HCT116 (cell line): ENCODE results near the gene GFI1. TPM values are rescaled to one million over a fixed set of nuclear protein-coding genes. Genes with fewer than 3 reads are reported as not detected.

Source experiments
- ATAC-seq: fragments of 200-7000 bp; cut with Tn5 transposase; 2 replicates; pipeline ENCODE4 v1.9.1; 2020; ENCODE audit warnings: mild to moderate bottlenecking, moderate library complexity
- BruUV-seq: library from RNA; stranded (reverse); fragments of 400-500 nt; replicated peaks from 2 replicates; lab custom pipeline; 2021; lab: Mats Ljungman, UMichigan
- CTCF ChIA-PET: fragments of 300-600 bp; sonication (Branson Sonifier 250); formaldehyde crosslinking; loops from one replicate; lab custom pipeline; 2021; ENCODE audit warnings: antibody characterized with exemption; lab: Charles Lee
- POLR2A ChIA-PET: fragments of 300-600, 350-600 bp; sonication (Branson Sonifier 250); formaldehyde crosslinking; loops from one replicate; lab custom pipeline; 2021; ENCODE audit warnings: antibody characterized with exemption; lab: Charles Lee
- RAD21 ChIA-PET, 2 experiments: fragments of 300-600 bp; sonication (Branson Sonifier 250); formaldehyde crosslinking; loops; one replicate each; lab custom pipeline; 2023; ENCODE audit warnings: low total read pairs in 2 of 2; ENCODE audit not compliant: uncharacterized antibody in 2 of 2, unreplicated experiment in 2 of 2, low non-redundant PET in 1 of 2; lab: Charles Lee
- DNase-seq: peaks from one replicate; pipeline ENCODE4 v3.0.0-alpha.2; 2010; ENCODE audit warnings: low read depth, low spot score
- H2AFZ ChIP-seq: fragments of 200-600 bp; shearing (Covaris generic), sonication (generic); 2 replicates; pipeline ENCODE4 v1.6.1; 2017; ENCODE audit warnings: low read depth, mixed run types, mixed read lengths, antibody characterized with exemption, low read length; ENCODE audit not compliant: poor library complexity, severe bottlenecking
- H3K27ac ChIP-seq: 2 replicates; pipeline ENCODE4 v1.5.1; 2012; ENCODE audit warnings: low read depth, low read length
- H3K27me3 ChIP-seq: fragments of 200-600 bp; sonication (generic); 2 replicates; pipeline ENCODE4 v1.6.1; 2016; ENCODE audit warnings: mixed run types, low read length, mixed read lengths; ENCODE audit not compliant: insufficient read depth
- H3K36me3 ChIP-seq, 2 experiments: fragments of 200-500 bp in 1 of 2; fragments of 200-600 bp in 1 of 2; sonication (Bioruptor generic) in 1 of 2; sonication (generic) in 1 of 2; 2 replicates each; pipeline versions ENCODE4 v1.5.1 to v1.6.1; 2014 to 2016; ENCODE audit warnings: low read length in 2 of 2, inconsistent platforms in 1 of 2, mixed read lengths in 1 of 2, mixed run types in 1 of 2; ENCODE audit not compliant: insufficient read depth in 2 of 2, control insufficient read depth in 1 of 2
- H3K4me1 ChIP-seq, 2 experiments: fragments of 200-600 bp in 1 of 2; sonication (generic) in 1 of 2; 2 replicates each; pipeline versions ENCODE4 v1.5.1 to v1.6.1; 2012 to 2017; ENCODE audit warnings: low read length in 2 of 2, inconsistent platforms in 1 of 2, mild to moderate bottlenecking in 1 of 2, mixed read lengths in 1 of 2, mixed run types in 1 of 2, moderate library complexity in 1 of 2; ENCODE audit not compliant: insufficient read depth in 2 of 2, control insufficient read depth in 1 of 2
- H3K4me2 ChIP-seq: fragments of 200-600 bp; sonication (generic); 2 replicates; pipeline ENCODE4 v1.6.1; 2017; ENCODE audit warnings: mixed run types, low read length, mixed read lengths
- H3K4me3 ChIP-seq, 2 experiments: fragments of 200-600 bp in 1 of 2; sonication (generic) in 1 of 2; replicated peaks in 1 of 2; 2 replicates each; pipeline ENCODE4 v1.5.1; 2011 to 2016; ENCODE audit warnings: low read length in 2 of 2, control low read depth in 1 of 2, low read depth in 1 of 2, mild to moderate bottlenecking in 1 of 2, mixed read lengths in 1 of 2, mixed run types in 1 of 2
- H3K79me2 ChIP-seq: fragments of 200-600 bp; sonication (generic); 2 replicates; pipeline ENCODE4 v1.6.1; 2017; ENCODE audit warnings: mild to moderate bottlenecking, mixed run types, low read length, moderate library complexity, mixed read lengths; ENCODE audit not compliant: insufficient read depth
- H3K9ac ChIP-seq: fragments of 200-600 bp; sonication (generic); 2 replicates; pipeline ENCODE4 v1.6.1; 2016; ENCODE audit warnings: low read length, mixed read lengths
- H3K9me2 ChIP-seq: fragments of 200-600 bp; sonication (generic), shearing (Covaris generic); 2 replicates; pipeline ENCODE4 v1.6.1; 2017; ENCODE audit warnings: mixed run types, mild to moderate bottlenecking, moderate library complexity; ENCODE audit not compliant: insufficient read depth
- H3K9me3 ChIP-seq, 2 experiments: fragments of 200-500 bp in 1 of 2; fragments of 200-600 bp in 1 of 2; sonication (Bioruptor generic) in 1 of 2; sonication (generic) in 1 of 2; 2 replicates each; pipeline ENCODE4 v1.6.1; 2014 to 2017; ENCODE audit warnings: low read length in 2 of 2, mixed read lengths in 2 of 2, inconsistent platforms in 1 of 2, low read depth in 1 of 2, mild to moderate bottlenecking in 1 of 2, mixed run types in 1 of 2, moderate library complexity in 1 of 2; ENCODE audit not compliant: control insufficient read depth in 1 of 2, insufficient read depth in 1 of 2
- H4K20me1 ChIP-seq: fragments of 200-600 bp; sonication (generic), shearing (Covaris generic); 2 replicates; pipeline ENCODE4 v1.6.1; 2017; ENCODE audit warnings: mixed run types, mild to moderate bottlenecking, moderate library complexity; ENCODE audit not compliant: insufficient read depth
- ATF3 ChIP-seq: IDR thresholded peaks from 2 replicates; pipeline ENCODE4 v1.6.1; 2012
- CBX3 ChIP-seq: IDR thresholded peaks from 2 replicates; pipeline ENCODE4 v1.6.1; 2012; ENCODE audit warnings: low read depth
- CEBPB ChIP-seq: IDR thresholded peaks from 2 replicates; pipeline ENCODE4 v1.6.1; 2012; ENCODE audit warnings: low read depth
- CTCF ChIP-seq, 3 experiments: fragments of 200-600 bp in 1 of 3; sonication (generic) in 1 of 3; IDR thresholded peaks in 2 of 3; conservative IDR thresholded peaks in 1 of 3; 2 replicates each; pipeline ENCODE4 v1.5.1; 2012 to 2017; ENCODE audit warnings: low read depth in 2 of 3, low read length in 2 of 3, antibody characterized with exemption in 1 of 3, borderline replicate concordance in 1 of 3, control low read depth in 1 of 3, mild to moderate bottlenecking in 1 of 3, mixed read lengths in 1 of 3, mixed run types in 1 of 3, moderate library complexity in 1 of 3; ENCODE audit not compliant: insufficient read depth in 1 of 3
- EGR1 ChIP-seq: IDR thresholded peaks from 2 replicates; pipeline ENCODE4 v1.6.1; 2012; ENCODE audit warnings: low read depth
- ELF1 ChIP-seq: IDR thresholded peaks from 2 replicates; pipeline ENCODE4 v1.6.1; 2012; ENCODE audit warnings: low read depth, borderline replicate concordance
- EZH2 ChIP-seq: fragments of 200-600 bp; sonication (generic); IDR thresholded peaks from 2 replicates; pipeline ENCODE4 v1.6.1; 2017; ENCODE audit warnings: antibody characterized with exemption, mixed run types
- EZH2phosphoT487 ChIP-seq: fragments of 200-600 bp; IDR thresholded peaks from 2 replicates; pipeline ENCODE4 v1.6.1; 2018; ENCODE audit warnings: antibody characterized with exemption, borderline replicate concordance
- JUND ChIP-seq: IDR thresholded peaks from 2 replicates; pipeline ENCODE4 v1.6.1; 2012
- MAX ChIP-seq: IDR thresholded peaks from 2 replicates; pipeline ENCODE4 v1.6.1; 2012
- POLR2AphosphoS5 ChIP-seq: IDR thresholded peaks from 2 replicates; pipeline ENCODE4 v1.6.1; 2011; ENCODE audit warnings: mild to moderate bottlenecking, low read depth, low read length, moderate library complexity
- RAD21 ChIP-seq: IDR thresholded peaks from 2 replicates; pipeline ENCODE4 v1.6.1; 2012; ENCODE audit warnings: low read depth, mild to moderate bottlenecking
- REST ChIP-seq: IDR thresholded peaks from 2 replicates; pipeline ENCODE4 v1.6.1; 2012; ENCODE audit warnings: low read depth
- SIN3A ChIP-seq: IDR thresholded peaks from 2 replicates; pipeline ENCODE4 v1.6.1; 2012; ENCODE audit warnings: low read depth
- TCF7L2 ChIP-seq: IDR thresholded peaks from 2 replicates; pipeline ENCODE4 v1.7.0; 2011; ENCODE audit warnings: borderline replicate concordance, inconsistent platforms; ENCODE audit not compliant: insufficient read depth, insufficient read length; ENCODE audit errors: extremely low read depth
- YY1 ChIP-seq: IDR thresholded peaks from 2 replicates; pipeline ENCODE4 v1.6.1; 2011; ENCODE audit warnings: low read length, low read depth, moderate library complexity, mild to moderate bottlenecking; ENCODE audit not compliant: insufficient replicate concordance; ENCODE audit errors: extremely low read depth
- ZBTB33 ChIP-seq: IDR thresholded peaks from 2 replicates; pipeline ENCODE4 v1.6.1; 2011; ENCODE audit warnings: mild to moderate bottlenecking, low read length, moderate library complexity; ENCODE audit not compliant: insufficient replicate concordance; ENCODE audit errors: extremely low read depth
- ZNF274 ChIP-seq: fragments of 200-500 bp; sonication (Bioruptor generic); IDR thresholded peaks from 2 replicates; pipeline ENCODE4 v1.6.1; 2014; ENCODE audit warnings: mild to moderate bottlenecking, low read depth, low read length, inconsistent platforms
- intact Hi-C: fragments of 100-400 bp; cut with micrococcal nuclease; formaldehyde crosslinking; loops from 2 replicates; pipeline ENCODE4 v1.10.0; 2022
- total RNA-seq: library from RNA; stranded (reverse); gene quantifications from one replicate; pipeline ENCODE4 v1.2.1, GENCODE V29; 2021; ENCODE audit not compliant: unreplicated experiment

GFI1 gene
- total RNA-seq, 1 experiment from 2014 or later = 8.1 TPM

- BruUV-seq = no TSS peak
- Histone ChIP-seq H3K27ac (no peak overlapping the region), H3K36me3 (no peaks in the 10 kb centered on the region), H3K79me2 (no peaks in the 10 kb centered on the region), H3K9me2 (no peaks in the 10 kb centered on the region), H4K20me1 (no peaks in the 10 kb centered on the region), H3K4me3 (no peak overlapping the region), H3K4me2 (no peak overlapping the region), H2AFZ (no peak overlapping the region), H3K27me3 (no peaks in the 10 kb centered on the region), H3K9me3 (no peaks in the 10 kb centered on the region), H3K4me1 (peaks cover 7 to 20% of the 10 kb centered on the region in 2 experiments), H3K9ac (no peak overlapping the region)
- no peak for ATAC-seq
- ChIA-PET RAD21 (no interaction called here), CTCF (interaction anchor here (0.6 kb wide), 1 partner anchor 39 kb away, joined by 3 read pairs; no protein-coding TSS in a partner anchor), POLR2A (no interaction called here)
- DNase-seq = no peak
- intact Hi-C loops = no loop called here
- TF ChIP-seq MAX (no peak), SIN3A (no peak), CBX3 (no peak), ZBTB33 (no peak), EZH2 (no peak), REST (no peak), EZH2phosphoT487 (no peak), CTCF (IDR thresholded peaks at IDR 0.05 in 2 of 3, conservative IDR thresholded peaks at IDR 0.05 in 1 of 3; ENCODE audit: borderline replicate concordance in 1 of 3, insufficient read depth in 1 of 3, low read depth in 2 of 3, low read length in 2 of 3) (no peak), ELF1 (no peak), JUND (no peak), CEBPB (no peak), RAD21 (no peak), POLR2AphosphoS5 (no peak), YY1 (no peak), TCF7L2 (no peak), EGR1 (no peak), ZNF274 (no peak), ATF3 (no peak)
Measured at GRCh38 chr1:92482665-92483609, 3.8 kb downstream of the GFI1 start.
